ENCODE results near the gene KCNA1. TPM values are rescaled to one million over a fixed set of nuclear protein-coding genes. Genes with fewer than 3 reads are reported as not detected.

Gene KCNA1
- polyA plus RNA-seq, 1 donor (not counting 4 experiments of a cell fraction or from before 2014, with no cell fraction given): not detected

GRCh38 chr12:4892418-4892817 is 17.3 kb upstream of the KCNA1 start:
- no peak overlapping the region for H3K4me2 ChIP-seq (ENCODE audit: control insufficient read depth, extremely low read depth, insufficient read depth, low read depth, low read length)
- H3K4me1 ChIP-seq (ENCODE audit: control insufficient read depth, extremely low read depth, insufficient read depth, low read length): no peaks in the 10 kb centered on the region
- no peaks in the 10 kb centered on the region for H4K20me1 ChIP-seq (ENCODE audit: control insufficient read depth, extremely low read depth, insufficient read depth, low read length)
- H3K4me3 ChIP-seq (ENCODE audit: control insufficient read depth in 2 of 3, extremely low read depth in 1 of 3, insufficient read depth in 2 of 3, low read depth in 1 of 3, low read length in 3 of 3): no peak overlapping the region
- dilution Hi-C loops (cut with MboI; ENCODE audit: extremely low pct_ligation_motif_present, low sequenced_read_pairs): no loop called here
- TF ChIP-seq CTCF (optimal IDR thresholded peaks at IDR 0.05 in 1 of 3, IDR thresholded peaks at IDR 0.05 in 1 of 3, conservative IDR thresholded peaks at IDR 0.05 in 1 of 3; ENCODE audit: extremely low read depth in 1 of 3, insufficient read depth in 2 of 3, low read length in 3 of 3) (no peak), EZH2 (IDR thresholded peaks at IDR 0.05; ENCODE audit: low read length) (no peak)
- no peak overlapping the region for H3K9ac ChIP-seq (ENCODE audit: control insufficient read depth, extremely low read depth, insufficient read depth, low read length)
- H3K27ac ChIP-seq (ENCODE audit: control insufficient read depth, insufficient read depth, low read length): no peak overlapping the region
- no peaks in the 10 kb centered on the region for H3K9me3 ChIP-seq (ENCODE audit: control insufficient read depth, low read depth, low read length)
- H3K79me2 ChIP-seq (ENCODE audit: control insufficient read depth, insufficient read depth, low read length): no peaks in the 10 kb centered on the region
- H3K36me3 ChIP-seq (ENCODE audit: control insufficient read depth in 2 of 2, extremely low read depth in 1 of 2, insufficient read depth in 2 of 2, low read length in 2 of 2): no peaks in the 10 kb centered on the region
- FAIRE-seq (no peak), DNase-seq (ENCODE audit: low read depth, low spot score) (no peak)
- H3K27me3 ChIP-seq (ENCODE audit: control insufficient read depth, extremely low read depth, insufficient read depth, low read length): no peaks in the 10 kb centered on the region
- H3K9me1 ChIP-seq (ENCODE audit: control insufficient read depth, extremely low read depth, insufficient read depth, low read length): no peaks in the 10 kb centered on the region
- H2AFZ ChIP-seq (ENCODE audit: control insufficient read depth, low read length): no peak overlapping the region

- dilution Hi-C loops (cut with MboI; ENCODE audit: extremely low pct_ligation_motif_present, low sequenced_read_pairs): no loop called here
These were observed 15.7 kb upstream of the KCNA1 start for GRCh38 chr12:4894019-4894418.

More at GRCh38 chr12:4894019-4894418, 15.7 kb upstream of the KCNA1 start:
- DNase-seq (ENCODE audit: low read depth, low spot score) (no peak), FAIRE-seq (no peak)
- Histone ChIP-seq H3K4me3 (ENCODE audit: control insufficient read depth in 2 of 3, extremely low read depth in 1 of 3, insufficient read depth in 2 of 3, low read depth in 1 of 3, low read length in 3 of 3) (no peak overlapping the region), H3K9ac (ENCODE audit: control insufficient read depth, extremely low read depth, insufficient read depth, low read length) (no peak overlapping the region), H3K9me3 (ENCODE audit: control insufficient read depth, low read depth, low read length) (no peaks in the 10 kb centered on the region), H3K79me2 (ENCODE audit: control insufficient read depth, insufficient read depth, low read length) (no peaks in the 10 kb centered on the region), H3K27ac (ENCODE audit: control insufficient read depth, insufficient read depth, low read length) (no peak overlapping the region), H3K4me2 (ENCODE audit: control insufficient read depth, extremely low read depth, insufficient read depth, low read depth, low read length) (no peak overlapping the region), H3K36me3 (ENCODE audit: control insufficient read depth in 2 of 2, extremely low read depth in 1 of 2, insufficient read depth in 2 of 2, low read length in 2 of 2) (no peaks in the 10 kb centered on the region), H2AFZ (ENCODE audit: control insufficient read depth, low read length) (no peak overlapping the region), H4K20me1 (ENCODE audit: control insufficient read depth, extremely low read depth, insufficient read depth, low read length) (no peaks in the 10 kb centered on the region), H3K9me1 (ENCODE audit: control insufficient read depth, extremely low read depth, insufficient read depth, low read length) (no peaks in the 10 kb centered on the region), H3K27me3 (ENCODE audit: control insufficient read depth, extremely low read depth, insufficient read depth, low read length) (no peaks in the 10 kb centered on the region), H3K4me1 (ENCODE audit: control insufficient read depth, extremely low read depth, insufficient read depth, low read length) (no peaks in the 10 kb centered on the region)
- TF ChIP-seq CTCF (optimal IDR thresholded peaks at IDR 0.05 in 1 of 3, IDR thresholded peaks at IDR 0.05 in 1 of 3, conservative IDR thresholded peaks at IDR 0.05 in 1 of 3; ENCODE audit: extremely low read depth in 1 of 3, insufficient read depth in 2 of 3, low read length in 3 of 3): no peak
- TF ChIP-seq EZH2 (IDR thresholded peaks at IDR 0.05; ENCODE audit: low read length): no peak
